NCI-H1105 (cell line): ENCODE data around the gene CEP135.
"Not testable (repeated sequence)": the region's sequence is repeated elsewhere in the genome, so short reads cannot be mapped to it uniquely, and the experiment has no call there.

Experiments used
- DNase-seq: peaks from one replicate; lab custom pipeline; 2025; lab: John Stamatoyannopoulos, UW

The CEP135 gene

GRCh38 chr4:55941881-55942396 is 6.8 kb upstream of the CEP135 start:
- DNase-seq: no peak

- DNase-seq: no peak
These were observed 1.4 kb upstream of the CEP135 start for GRCh38 chr4:55947254-55947882.

- no peak for DNase-seq
These were observed 626 bp upstream of the CEP135 start for GRCh38 chr4:55947912-55948725.

GRCh38 chr4:55949482-55949802 is 697 bp downstream of the CEP135 start:
- no peak for DNase-seq

- no peak for DNase-seq
These were observed 2.6 kb downstream of the CEP135 start for GRCh38 chr4:55951191-55951922.

- DNase-seq: no peak
These were observed 7.0 kb downstream of the CEP135 start for GRCh38 chr4:55955710-55956109.

- DNase-seq: no peak
These were observed 10.9 kb downstream of the CEP135 start for GRCh38 chr4:55959655-55960054.

- no peak for DNase-seq
These were observed 15.3 kb downstream of the CEP135 start for GRCh38 chr4:55964046-55964445.

- no peak for DNase-seq
These were observed 16.8 kb downstream of the CEP135 start for GRCh38 chr4:55965585-55965984.

- not testable (repeated sequence) for DNase-seq
These were observed 17.6 kb downstream of the CEP135 start for GRCh38 chr4:55966324-55966723.

- DNase-seq: no peak
These were observed 18.6 kb downstream of the CEP135 start for GRCh38 chr4:55967376-55967775.

GRCh38 chr4:55973650-55974049 is 24.9 kb downstream of the CEP135 start:
- DNase-seq: no peak

- no peak for DNase-seq
These were observed 29.1 kb downstream of the CEP135 start for GRCh38 chr4:55977811-55978210.

- no peak for DNase-seq
These were observed 30.8 kb downstream of the CEP135 start for GRCh38 chr4:55979562-55979961.

- no peak for DNase-seq
These were observed 32.0 kb downstream of the CEP135 start for GRCh38 chr4:55980725-55981124.

- DNase-seq: no peak
These were observed 34.2 kb downstream of the CEP135 start for GRCh38 chr4:55982976-55983375.

- no peak for DNase-seq
These were observed 41.0 kb downstream of the CEP135 start for GRCh38 chr4:55989766-55990165.

GRCh38 chr4:55993994-55994663 is 45.4 kb downstream of the CEP135 start:
- DNase-seq: no peak

GRCh38 chr4:55996646-55997045 is 47.9 kb downstream of the CEP135 start:
- DNase-seq: no peak

- DNase-seq: no peak
These were observed 54.9 kb downstream of the CEP135 start for GRCh38 chr4:56003606-56004005.

- DNase-seq: no peak
These were observed 55.5 kb downstream of the CEP135 start for GRCh38 chr4:56004235-56004634.

- DNase-seq: no peak
These were observed 58.4 kb downstream of the CEP135 start for GRCh38 chr4:56007154-56007553.
